Loucy (cell line): Measurements from ENCODE around the gene SORCS2.

Source experiments
- CTCF ChIP-seq: fragments of 200-600 bp; sonication (generic); conservative IDR thresholded peaks from 2 replicates; pipeline ENCODE4 v1.5.1; 2014; ENCODE audit warnings: mild to moderate bottlenecking, antibody characterized with exemption, low read length
- EZH2phosphoT487 ChIP-seq: fragments of 200-600 bp; IDR thresholded peaks from 2 replicates; pipeline ENCODE4 v1.6.1; 2018; ENCODE audit warnings: antibody characterized with exemption, mild to moderate bottlenecking, moderate library complexity, borderline replicate concordance

GRCh38 chr4:7771541-7772507 is 579.5 kb downstream of the SORCS2 start:
- TF ChIP-seq CTCF (no peak), EZH2phosphoT487 (no peak)
